ENCODE results near the gene SLX1A.

DNA sequence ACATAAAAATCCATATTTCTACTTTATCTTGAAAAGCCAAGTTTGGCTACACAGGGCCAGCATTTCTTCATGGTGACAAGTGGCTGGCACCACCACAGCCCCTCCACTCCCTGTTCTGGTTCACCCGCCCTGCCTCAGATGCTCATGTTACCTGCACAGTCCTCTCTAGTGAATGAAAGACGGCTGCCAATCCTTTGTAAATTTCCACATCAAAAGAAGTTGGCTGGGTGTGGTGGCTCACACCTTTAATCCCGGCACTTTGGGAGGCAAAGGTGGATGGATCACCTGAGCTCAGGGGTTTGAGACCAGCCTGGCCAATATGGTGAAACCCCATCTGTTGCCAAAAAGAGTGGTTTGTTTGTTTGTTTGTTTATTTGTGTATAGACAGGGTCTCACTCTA, 30.1 kb upstream of the SLX1A start:
- TF ChIP-seq, protein P1, sequence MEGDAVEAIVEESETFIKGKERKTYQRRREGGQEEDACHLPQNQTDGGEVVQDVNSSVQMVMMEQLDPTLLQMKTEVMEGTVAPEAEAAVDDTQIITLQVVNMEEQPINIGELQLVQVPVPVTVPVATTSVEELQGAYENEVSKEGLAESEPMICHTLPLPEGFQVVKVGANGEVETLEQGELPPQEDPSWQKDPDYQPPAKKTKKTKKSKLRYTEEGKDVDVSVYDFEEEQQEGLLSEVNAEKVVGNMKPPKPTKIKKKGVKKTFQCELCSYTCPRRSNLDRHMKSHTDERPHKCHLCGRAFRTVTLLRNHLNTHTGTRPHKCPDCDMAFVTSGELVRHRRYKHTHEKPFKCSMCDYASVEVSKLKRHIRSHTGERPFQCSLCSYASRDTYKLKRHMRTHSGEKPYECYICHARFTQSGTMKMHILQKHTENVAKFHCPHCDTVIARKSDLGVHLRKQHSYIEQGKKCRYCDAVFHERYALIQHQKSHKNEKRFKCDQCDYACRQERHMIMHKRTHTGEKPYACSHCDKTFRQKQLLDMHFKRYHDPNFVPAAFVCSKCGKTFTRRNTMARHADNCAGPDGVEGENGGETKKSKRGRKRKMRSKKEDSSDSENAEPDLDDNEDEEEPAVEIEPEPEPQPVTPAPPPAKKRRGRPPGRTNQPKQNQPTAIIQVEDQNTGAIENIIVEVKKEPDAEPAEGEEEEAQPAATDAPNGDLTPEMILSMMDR (IDR thresholded peaks at IDR 0.05) = no peak
- no peak for TF ChIP-seq POLR2A (IDR thresholded peaks at IDR 0.05)

Measured in body of pancreas (tissue), 4 donors.